ENCODE measurements around the gene CACFD1. TPM values are rescaled to one million over a fixed set of nuclear protein-coding genes. Genes with fewer than 3 reads are reported as not detected.
A peak's percentile ranks its signal among the peaks of the same experiment; 100 is the strongest.

CACFD1 gene
- total RNA-seq, 2 experiments from 2014 or later, result 3.7 to 3.8 TPM

- DNase-seq, result no peak
- no peaks in the 10 kb centered on the region for H3K36me3 Mint-ChIP-seq (ENCODE audit: low read depth)
- H3K4me1 Mint-ChIP-seq (ENCODE audit: low read depth), result peaks cover 24% of the 10 kb centered on the region
- H3K4me3 Mint-ChIP-seq, result no peak overlapping the region
- no peak overlapping the region for H3K4me3 ChIP-seq (ENCODE audit: low read length)
- ChIA-PET POLR2A (no interaction called here), CTCF (no interaction called here)
- peaks cover 3% of the 10 kb centered on the region for H3K9me3 Mint-ChIP-seq
- H3K27me3 Mint-ChIP-seq, result no peaks in the 10 kb centered on the region
- no peaks in the 10 kb centered on the region for H3K27me3 ChIP-seq (ENCODE audit: control insufficient read depth in 1 of 2, insufficient read depth in 2 of 2, low read length in 2 of 2)
- no peak overlapping the region for H3K27ac ChIP-seq (ENCODE audit: low read depth in 1 of 2, low read length in 2 of 2)
- peaks cover 5 to 18% of the 10 kb centered on the region in 2 experiments for H3K9me3 ChIP-seq (ENCODE audit: control insufficient read depth in 1 of 2, insufficient read depth in 1 of 2, low read length in 2 of 2)
- no peak overlapping the region for H3K27ac Mint-ChIP-seq
- H3K36me3 ChIP-seq (ENCODE audit: insufficient read depth, low read length), result no peaks in the 10 kb centered on the region
- H3K4me1 ChIP-seq (ENCODE audit: insufficient read depth, low read length), result peaks cover 30% of the 10 kb centered on the region
- intact Hi-C loops (cut with DNase I, micrococcal nuclease), result no loop called here
- no peak for TF ChIP-seq CTCF (IDR thresholded peaks at IDR 0.05)
- no peak for ATAC-seq (ENCODE audit: poor library complexity)
Measured at GRCh38 chr9:133505901-133506652, 46.3 kb downstream of the CACFD1 start.

GRCh38 chr9:133506653-133507038, 46.9 kb downstream of the CACFD1 start:
- H3K4me3 Mint-ChIP-seq, result no peak overlapping the region
- CTCF ChIA-PET, result no interaction called here
- no peak overlapping the region for H3K27ac Mint-ChIP-seq

GRCh38 chr9:133507246-133507965, 47.6 kb downstream of the CACFD1 start:
- H3K4me3 Mint-ChIP-seq, result peak overlapping the region; percentile 9
- ATAC-seq (ENCODE audit: poor library complexity) (no peak), DNase-seq (no peak)
- intact Hi-C loops (cut with DNase I, micrococcal nuclease), result no loop called here
- Histone ChIP-seq H3K9me3 (ENCODE audit: control insufficient read depth in 1 of 2, insufficient read depth in 1 of 2, low read length in 2 of 2) (peaks cover 5 to 7% of the 10 kb centered on the region in 2 experiments), H3K36me3 (ENCODE audit: insufficient read depth, low read length) (no peaks in the 10 kb centered on the region), H3K27me3 (ENCODE audit: control insufficient read depth in 1 of 2, insufficient read depth in 2 of 2, low read length in 2 of 2) (no peaks in the 10 kb centered on the region), H3K27ac (ENCODE audit: low read depth in 1 of 2, low read length in 2 of 2) (peak overlapping the region in 1 of 2 donors; percentile 25), H3K4me3 (ENCODE audit: low read length) (no peak overlapping the region), H3K4me1 (ENCODE audit: insufficient read depth, low read length) (peaks cover 30% of the 10 kb centered on the region)
- H3K36me3 Mint-ChIP-seq (ENCODE audit: low read depth), result no peaks in the 10 kb centered on the region
- H3K27ac Mint-ChIP-seq, result peak overlapping the region; percentile 90
- H3K27me3 Mint-ChIP-seq, result no peaks in the 10 kb centered on the region
- ChIA-PET CTCF (no interaction called here), POLR2A (no interaction called here)
- H3K4me1 Mint-ChIP-seq (ENCODE audit: low read depth), result peaks cover 24% of the 10 kb centered on the region
- no peak for TF ChIP-seq CTCF (IDR thresholded peaks at IDR 0.05)
- H3K9me3 Mint-ChIP-seq, result no peaks in the 10 kb centered on the region

More at GRCh38 chr9:133506653-133507038, 46.9 kb downstream of the CACFD1 start:
- intact Hi-C loops (cut with DNase I, micrococcal nuclease), result no loop called here
- Mint-ChIP-seq H3K4me1 (ENCODE audit: low read depth) (peaks cover 24% of the 10 kb centered on the region), H3K27me3 (no peaks in the 10 kb centered on the region), H3K36me3 (ENCODE audit: low read depth) (no peaks in the 10 kb centered on the region), H3K9me3 (no peaks in the 10 kb centered on the region)
- Histone ChIP-seq H3K9me3 (ENCODE audit: control insufficient read depth in 1 of 2, insufficient read depth in 1 of 2, low read length in 2 of 2) (peaks cover 5 to 15% of the 10 kb centered on the region in 2 experiments), H3K36me3 (ENCODE audit: insufficient read depth, low read length) (no peaks in the 10 kb centered on the region), H3K27ac (ENCODE audit: low read depth in 1 of 2, low read length in 2 of 2) (no peak overlapping the region), H3K27me3 (ENCODE audit: control insufficient read depth in 1 of 2, insufficient read depth in 2 of 2, low read length in 2 of 2) (no peaks in the 10 kb centered on the region), H3K4me1 (ENCODE audit: insufficient read depth, low read length) (peaks cover 30% of the 10 kb centered on the region), H3K4me3 (ENCODE audit: low read length) (no peak overlapping the region)
- ATAC-seq (ENCODE audit: poor library complexity) (no peak), DNase-seq (no peak)
- POLR2A ChIA-PET, result no interaction called here
- no peak for TF ChIP-seq CTCF (IDR thresholded peaks at IDR 0.05)

Data from CD4-positive, alpha-beta T cell (primary cell).